Stimulated activated CD8-positive, alpha-beta memory T cell treated with anti-CD3 and anti-CD28 coated beads, Interleukin-7, amount 100 ng/mL, for 24 hours (primary cell): ENCODE data around the gene HES7.

Experiments used
- DNase-seq: peaks from one replicate; pipeline ENCODE4 v3.0.0-alpha.2; 2020; ENCODE audit warnings: low read depth

HES7 gene

DNA sequence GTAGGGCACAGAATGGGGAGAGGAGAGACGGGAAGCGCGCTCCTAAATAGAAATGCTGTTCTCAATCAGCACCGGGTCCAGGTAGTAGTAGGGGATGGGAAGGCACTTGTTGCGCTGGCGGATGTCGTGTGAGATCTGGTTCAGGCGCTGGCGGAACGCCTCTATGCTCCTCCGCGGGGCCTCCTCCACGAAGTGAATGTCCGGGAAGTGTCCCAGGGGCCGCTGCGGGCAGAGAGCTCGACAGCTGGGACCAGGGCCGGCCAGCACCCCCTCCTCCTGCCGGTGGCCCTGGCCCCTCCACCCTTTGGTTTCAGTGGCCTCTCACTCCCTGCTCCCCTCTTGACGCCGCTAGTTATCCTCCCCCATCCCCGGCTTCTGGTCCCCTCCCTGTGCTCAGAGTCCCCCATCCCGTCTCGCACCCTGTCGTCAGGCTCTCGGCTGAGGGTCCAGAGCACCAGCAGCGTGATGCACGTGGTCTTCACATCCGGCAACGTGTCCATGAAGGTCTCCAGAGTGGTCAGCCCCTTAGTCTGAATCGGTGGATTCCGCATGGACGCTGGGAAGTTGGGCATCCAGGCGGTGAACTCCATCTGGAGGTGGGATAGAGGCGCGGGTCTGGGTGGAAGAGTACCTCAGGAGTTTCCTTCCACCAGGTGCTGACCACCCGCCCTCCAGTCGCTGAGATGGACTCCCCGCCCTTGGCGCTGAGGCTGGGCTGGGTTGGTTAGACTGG lies 51.0 kb downstream of the HES7 start:
- no peak for DNase-seq

DNA sequence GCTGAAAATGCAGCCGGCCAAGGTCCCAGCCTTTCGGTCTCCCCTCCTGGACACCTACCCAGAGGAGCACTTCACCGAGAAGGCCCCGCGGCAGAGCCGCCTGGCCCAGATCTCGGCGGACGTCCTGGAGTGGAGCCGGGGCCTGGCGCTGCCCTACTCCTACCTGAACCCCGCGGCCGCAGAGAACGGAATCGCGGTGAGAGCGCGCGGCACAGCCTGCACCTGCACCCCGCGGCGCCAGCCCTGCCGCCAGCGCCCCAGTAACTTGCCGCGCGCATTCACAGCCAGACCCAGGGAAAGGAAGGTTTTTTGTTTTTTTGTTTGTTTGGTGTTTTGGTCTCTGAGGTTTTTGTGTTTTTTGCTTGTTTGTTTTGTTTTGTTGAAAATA lies 51.6 kb downstream of the HES7 start:
- DNase-seq, result no peak

DNA sequence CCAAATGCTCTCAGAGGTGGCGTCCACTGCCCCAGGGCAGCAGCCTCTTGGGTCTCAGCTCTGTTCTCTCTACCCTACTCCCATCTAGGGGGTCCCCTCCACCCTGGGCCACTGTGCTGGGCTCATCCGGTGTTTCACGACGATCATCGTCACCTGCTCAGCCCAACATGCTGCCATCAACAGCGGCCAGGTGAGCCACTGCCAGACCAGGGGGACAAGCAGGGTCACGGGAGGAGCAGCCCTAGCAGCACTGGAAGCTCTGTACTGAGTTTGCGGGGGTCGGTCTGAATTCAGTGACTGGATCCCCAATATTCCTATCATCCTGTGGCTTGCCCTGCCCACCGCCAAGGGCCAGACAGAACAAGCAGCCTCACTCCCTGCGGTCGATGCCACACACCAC lies 52.4 kb downstream of the HES7 start:
- no peak for DNase-seq
